Natural killer cell treated with Interleukin-12 subunit alpha and Interleukin-12 subunit beta and Interleukin-15 and Interleukin-18, amount 100 ng/mL, for 72 hours (primary cell): ENCODE data around the gene REEP5. TPM values are rescaled to one million over a fixed set of nuclear protein-coding genes. Genes with fewer than 3 reads are reported as not detected.

ENCODE experiments used
- total RNA-seq, 2 donors: library from RNA; stranded (reverse); gene quantifications; one replicate each; pipeline ENCODE4 v1.2.3, GENCODE V29; 2022

REEP5 gene
- total RNA-seq, 2 donors from 2014 or later = 102 to 113 TPM

Other genes with a start within 250 kb of the REEP5 start
- 10 to 100 TPM; 31.8 to 38.5 TPM for gene APC, start 184.3 kb downstream of the REEP5 start, total RNA-seq
- 10 to 100 TPM; 62.4 to 70.7 TPM for gene SRP19, start 60.9 kb downstream of the REEP5 start, total RNA-seq
- 10 to 100 TPM; 76.9 to 95.1 TPM for gene DCP2, start 54.6 kb upstream of the REEP5 start, total RNA-seq